Uterus (tissue), 2 donors: ENCODE measurements around the gene HSBP1.

ENCODE experiments used
- CTCF ChIP-seq, 4 experiments: fragments of 200-600 bp in 2 of 4; fragments of 450-650 bp in 2 of 4; sonication (generic) in 2 of 4; IDR thresholded peaks; one replicate each; pipeline ENCODE4 v1.5.1; 2016 to 2019; ENCODE audit warnings: antibody characterized with exemption in 4 of 4, mild to moderate bottlenecking in 2 of 4, moderate library complexity in 1 of 4
- POLR2A ChIP-seq, 2 donors: fragments of 450-650 bp; IDR thresholded peaks; one replicate each; pipeline ENCODE4 v1.6.1; 2016; ENCODE audit warnings: antibody characterized with exemption in 2 of 2, mild to moderate bottlenecking in 1 of 2, moderate library complexity in 1 of 2

- TF ChIP-seq CTCF (IDR thresholded peaks at IDR 0.05) (no peak), POLR2A (IDR thresholded peaks at IDR 0.05) (no peak)
Measured at GRCh38 chr16:83856792-83857191, 49.0 kb downstream of the HSBP1 start.
